HG02642 (cell line): ENCODE measurements around the gene CCDC170.

Experiments
- ATAC-seq: cut with Tn5 transposase; IDR thresholded peaks from one replicate; pipeline ENCODE4 v1.9.1; 2021; ENCODE audit warnings: mild to moderate bottlenecking; ENCODE audit not compliant: unreplicated experiment, poor library complexity

Gene CCDC170

DNA sequence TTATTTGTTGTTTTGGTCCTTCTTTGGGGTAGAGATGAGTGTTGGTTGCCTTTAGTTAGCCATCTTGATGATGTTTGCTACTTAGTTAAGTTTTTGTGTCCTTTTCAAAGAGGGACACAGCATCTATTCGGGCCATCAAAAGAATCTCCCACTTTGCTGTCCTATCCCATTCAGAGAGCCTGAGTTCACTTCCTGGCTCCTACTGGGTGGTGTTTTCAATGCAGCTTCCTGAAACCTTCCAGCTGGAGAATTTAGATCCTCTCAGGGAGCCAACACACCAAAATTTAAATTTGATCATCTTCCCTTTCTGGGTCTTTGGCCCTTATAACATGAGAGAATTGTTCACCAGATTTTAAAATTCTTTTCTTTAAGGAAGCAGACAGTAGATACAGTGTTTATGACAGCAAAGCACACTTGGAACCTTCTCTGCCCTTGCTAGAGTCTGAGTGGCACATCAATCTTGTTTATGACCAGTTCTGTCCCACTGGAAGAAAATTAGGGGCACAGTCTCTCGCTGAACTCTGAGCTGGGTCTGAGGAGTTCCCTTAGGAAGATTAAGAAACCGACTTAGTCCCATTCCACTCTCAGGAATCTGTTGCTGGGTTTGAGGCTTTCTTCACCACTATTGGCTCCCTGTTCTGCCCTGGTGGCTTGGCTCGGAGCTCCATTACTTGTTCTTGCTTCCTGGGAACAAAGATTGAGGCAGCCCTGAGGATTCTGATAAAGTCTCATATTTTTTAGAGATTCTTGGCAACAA is 115.5 kb downstream of the CCDC170 start:
- no peak for ATAC-seq

DNA sequence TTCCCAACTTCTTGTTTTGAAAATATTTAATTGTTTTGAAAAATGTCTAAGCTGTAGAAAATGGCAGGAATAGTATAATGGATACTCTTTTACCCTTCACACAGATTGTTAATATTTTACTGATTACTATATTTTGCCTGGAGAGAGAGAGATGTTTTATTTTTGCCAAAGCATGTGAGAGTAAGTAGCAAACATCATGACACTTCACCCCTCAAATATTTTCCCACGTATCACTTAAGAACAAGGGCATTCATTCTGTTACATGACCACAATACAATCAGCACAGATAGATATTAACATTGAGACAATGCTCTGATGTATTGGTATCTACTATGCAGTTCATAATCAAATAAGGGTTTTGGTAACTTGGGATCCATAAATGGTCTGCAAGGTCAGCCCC is 116.5 kb downstream of the CCDC170 start:
- ATAC-seq: no peak

DNA sequence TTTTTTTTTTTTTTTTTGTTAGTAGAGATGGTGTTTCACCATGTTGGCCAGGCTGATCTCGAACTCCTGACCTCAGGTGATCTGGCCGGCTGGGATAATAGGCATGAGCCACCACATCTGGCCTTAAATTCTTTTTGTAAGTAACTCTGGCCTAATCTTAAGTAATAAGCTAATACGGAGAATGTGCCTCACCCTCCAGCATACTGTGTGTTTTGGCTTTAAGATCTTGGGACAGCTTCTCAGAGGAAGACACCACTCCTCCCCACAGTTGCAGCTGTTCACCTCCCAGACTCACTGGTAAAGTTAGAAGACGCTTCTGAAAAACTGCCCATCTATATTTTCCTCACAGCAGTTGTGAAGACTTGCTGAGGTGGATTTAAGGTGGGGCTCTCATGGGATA is 120.8 kb downstream of the CCDC170 start:
- ATAC-seq: no peak

DNA sequence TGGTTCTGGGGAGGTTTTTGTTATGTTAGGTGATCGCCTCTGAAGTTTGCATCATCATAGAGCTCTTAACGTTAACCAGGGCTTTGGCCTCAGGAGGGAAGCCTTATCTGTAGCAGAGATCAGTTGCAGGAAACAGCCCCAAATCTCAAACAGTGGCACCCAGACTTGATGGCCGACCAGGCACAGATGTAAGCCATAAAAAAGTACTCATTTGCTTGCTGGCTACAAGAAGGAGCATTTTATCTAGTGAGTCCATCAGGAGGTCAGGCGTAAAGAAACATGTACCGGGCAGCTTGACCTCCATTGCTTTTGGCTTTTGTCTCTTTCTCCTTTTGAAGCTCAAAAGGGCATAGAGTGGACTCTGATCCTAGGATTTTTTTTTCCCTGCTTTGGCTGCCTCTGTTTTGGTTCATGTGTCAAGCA is 122.3 kb downstream of the CCDC170 start:
- no peak for ATAC-seq

DNA sequence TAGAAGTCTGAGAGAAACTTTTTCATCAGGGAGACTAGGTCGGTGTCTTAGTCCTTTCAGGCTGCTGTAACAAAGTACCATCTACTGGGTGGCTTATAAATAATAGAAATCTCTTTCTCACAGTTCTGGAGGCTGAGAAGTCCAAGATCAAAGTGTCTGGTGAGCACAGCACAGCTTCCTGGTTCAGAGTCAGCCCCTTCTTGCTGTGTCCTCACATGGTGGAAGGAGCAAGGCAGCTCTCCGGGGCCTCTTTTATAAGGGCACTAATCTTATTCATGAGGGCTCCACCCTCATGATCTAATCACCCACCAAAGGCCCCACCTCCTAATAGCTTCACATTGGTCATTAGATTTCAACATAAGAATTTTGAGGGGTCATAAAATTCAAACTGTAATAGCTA is 122.8 kb downstream of the CCDC170 start:
- no peak for ATAC-seq

DNA sequence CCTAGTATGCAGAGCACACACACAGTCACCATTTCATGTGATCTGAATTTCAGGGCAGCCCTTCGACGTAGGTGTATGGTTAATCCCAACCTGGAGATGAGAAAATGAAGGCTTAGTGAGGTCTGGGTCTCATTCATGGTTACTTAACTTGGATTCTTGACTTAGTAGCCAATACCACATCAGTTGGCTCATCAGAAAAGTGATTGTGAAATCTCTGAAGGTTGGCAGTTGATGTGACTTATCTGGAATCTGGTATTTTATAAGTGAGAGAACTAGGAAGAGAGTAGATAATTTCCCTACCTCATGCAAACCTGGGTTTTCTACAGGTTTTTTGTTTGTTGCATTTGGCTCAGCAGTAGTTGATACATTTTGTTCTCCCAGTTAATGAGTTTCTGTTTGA is 123.7 kb downstream of the CCDC170 start:
- ATAC-seq: no peak

DNA sequence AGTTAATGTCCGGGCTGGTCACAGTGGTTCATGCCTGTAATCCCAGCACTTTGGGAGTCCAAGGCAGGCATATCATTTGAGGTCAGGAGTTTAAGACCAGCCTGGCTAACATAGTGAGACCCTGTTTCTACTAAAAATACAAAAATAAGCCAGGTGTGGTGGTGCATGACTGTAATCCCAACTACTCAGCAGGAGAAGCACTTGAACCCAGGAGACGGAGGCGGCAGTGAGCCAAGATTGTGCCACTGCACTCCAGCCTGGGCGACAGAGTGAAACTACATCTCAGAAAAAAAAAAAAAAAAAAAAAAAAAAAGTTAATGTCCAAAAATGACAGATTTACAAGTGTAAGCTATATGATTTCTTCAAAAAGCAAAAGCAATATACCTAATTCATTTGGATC is 124.9 kb downstream of the CCDC170 start:
- ATAC-seq: no peak

DNA sequence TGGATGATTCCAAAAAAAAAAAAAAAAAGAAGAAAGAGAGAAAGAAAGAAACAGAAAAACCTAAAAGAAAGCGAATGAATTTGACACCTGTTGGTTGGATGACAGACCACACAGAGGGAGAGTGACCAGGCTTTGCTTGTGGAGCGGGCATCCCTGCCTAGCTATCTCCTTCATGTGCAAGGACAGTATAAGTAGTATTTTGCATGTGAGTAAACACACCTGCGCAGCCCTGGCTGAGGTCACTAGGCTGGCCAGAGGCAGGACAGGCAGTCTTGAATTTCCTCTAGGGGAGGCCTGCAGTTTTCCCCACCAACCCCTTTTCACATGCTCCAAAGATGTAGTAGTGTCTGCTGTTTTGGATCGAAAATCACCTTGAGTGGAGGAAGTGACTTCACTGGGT is 126.4 kb downstream of the CCDC170 start:
- ATAC-seq: no peak

DNA sequence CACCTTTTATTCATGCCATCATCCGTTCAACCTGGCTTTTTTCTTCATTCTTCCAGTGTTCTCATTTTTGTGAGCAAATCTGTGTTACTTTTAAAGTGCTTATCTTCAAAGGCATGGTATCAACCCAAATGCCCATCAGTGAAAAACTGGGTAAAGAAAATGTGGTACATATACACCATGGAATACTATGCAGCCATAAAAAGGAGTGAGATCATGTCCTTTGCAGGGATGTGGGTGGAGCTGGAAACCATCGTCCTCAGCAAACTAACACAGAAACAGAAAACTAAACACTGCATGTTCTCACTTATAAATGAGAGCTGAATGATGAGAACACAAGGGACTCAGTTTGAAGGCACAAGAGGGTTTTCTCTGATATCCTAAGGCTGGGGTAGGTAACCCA is 130.3 kb downstream of the CCDC170 start:
- no peak for ATAC-seq

DNA sequence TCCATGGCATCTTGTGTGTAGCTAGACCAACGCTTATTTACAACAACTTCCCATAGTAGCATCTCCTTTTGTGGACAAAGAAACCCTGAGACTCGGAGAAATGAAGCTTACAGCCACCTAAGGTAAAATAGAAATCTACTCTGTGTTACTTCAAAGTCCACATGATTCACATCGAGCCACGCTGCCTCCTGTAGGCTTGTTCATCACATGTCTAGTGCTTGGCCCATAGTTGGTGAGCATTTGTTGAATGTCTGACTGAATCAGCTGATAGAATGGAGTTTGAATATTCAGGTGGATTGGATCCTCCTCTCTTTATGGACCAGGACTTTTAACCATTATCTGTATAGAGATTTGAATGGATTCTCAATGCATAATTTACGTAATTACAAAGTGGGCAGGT is 130.7 kb downstream of the CCDC170 start:
- ATAC-seq: no peak

DNA sequence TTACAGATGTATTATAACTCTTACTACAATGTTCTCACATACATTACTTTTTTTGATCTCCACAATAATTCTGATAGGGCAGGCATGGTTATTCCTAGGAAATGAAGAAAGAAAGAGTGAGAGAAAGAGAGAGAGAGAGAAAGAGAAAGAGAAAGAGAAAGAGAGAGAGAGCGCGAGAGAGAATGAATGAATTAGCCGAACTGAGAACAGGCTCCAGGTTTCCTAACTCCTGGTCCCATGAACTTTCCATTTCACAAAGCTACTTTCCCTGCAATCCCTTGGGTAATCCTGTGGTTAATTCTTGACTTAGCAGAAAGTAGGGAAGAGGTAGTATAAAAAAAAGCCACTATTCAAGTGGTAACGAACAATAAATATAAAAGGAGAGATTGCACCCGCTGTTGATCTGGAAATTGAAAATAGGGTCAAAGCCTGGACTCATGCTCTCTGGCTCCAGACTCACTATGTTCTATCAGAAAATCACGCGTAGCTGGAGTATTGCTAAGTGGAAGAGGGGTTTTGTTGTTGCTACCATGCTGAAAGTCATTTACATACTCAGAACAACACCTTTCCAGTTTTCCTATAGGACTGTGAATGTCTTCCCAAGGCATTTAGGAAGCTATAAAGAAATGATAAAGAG is 131.2 kb downstream of the CCDC170 start:
- no peak for ATAC-seq

DNA sequence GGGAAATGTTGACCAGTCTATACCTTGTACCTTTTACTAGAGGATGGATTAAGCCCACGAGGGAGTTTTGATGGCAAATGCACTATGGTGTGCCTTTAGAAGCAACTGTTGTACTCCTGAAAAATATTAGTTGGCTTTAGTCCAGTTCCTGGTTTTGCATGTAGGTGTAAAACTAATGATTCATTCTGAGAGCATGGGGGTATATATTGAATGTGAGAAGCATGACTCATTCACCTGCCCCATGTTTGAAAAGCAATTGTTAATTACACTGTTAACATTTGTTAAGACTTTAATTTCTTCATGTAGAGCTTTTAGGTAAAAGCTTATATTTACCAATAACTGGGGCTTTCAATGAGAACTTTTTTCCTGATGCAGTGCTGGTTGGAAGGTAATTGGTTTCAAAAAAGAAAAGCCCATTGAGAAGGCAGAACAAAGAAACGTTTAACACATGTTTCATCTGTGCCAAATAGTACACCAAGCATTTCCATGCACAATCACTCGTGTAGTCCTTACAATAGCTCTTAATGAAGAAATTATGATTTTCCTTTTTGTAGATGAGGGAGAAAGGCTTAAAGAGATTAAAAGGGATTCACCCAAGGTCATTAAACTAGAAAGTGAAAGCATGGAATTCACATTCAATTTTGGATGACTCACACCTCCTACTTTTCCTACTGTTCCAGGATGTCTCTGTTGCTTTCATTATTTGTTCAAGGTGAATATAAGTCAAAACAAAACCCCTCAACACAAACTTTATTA is 134.1 kb downstream of the CCDC170 start:
- no peak for ATAC-seq

DNA sequence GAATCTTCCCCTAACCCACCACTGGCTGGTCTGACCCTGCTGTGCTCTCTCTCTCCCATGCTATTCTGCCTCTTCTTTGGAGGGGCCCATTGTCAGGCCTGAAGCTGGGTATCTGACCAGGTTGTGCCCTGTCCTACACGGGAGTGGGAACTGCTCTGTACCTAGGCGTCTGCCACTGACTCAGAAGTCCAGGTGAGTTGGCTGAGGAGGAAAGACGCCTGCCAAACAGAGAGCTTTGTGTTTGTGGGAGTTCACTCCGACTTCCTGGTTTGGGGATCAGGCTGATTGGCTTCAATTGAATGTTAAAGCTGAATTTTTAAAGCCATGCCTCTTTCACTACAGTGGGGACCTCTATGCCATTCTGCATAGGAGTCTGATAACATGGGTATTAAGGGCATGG is 136.0 kb downstream of the CCDC170 start:
- no peak for ATAC-seq

DNA sequence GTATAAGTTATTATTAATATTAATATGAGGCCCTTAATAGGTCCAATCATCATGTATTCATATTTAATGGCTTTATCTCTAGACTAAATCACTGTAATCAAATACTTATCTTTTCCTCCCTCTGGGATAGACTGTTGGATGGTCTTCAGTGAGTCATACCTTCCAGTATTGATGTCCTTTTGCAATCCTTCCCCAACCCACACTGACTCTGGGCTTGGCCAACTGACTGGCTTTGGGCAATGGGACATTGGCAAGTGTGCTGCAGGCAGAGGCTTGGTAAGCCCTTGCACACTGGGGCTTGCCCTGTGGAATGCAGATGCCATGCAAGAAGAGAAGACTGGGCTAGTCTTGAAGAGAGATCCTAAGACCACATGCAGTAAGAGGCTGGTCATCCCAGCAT is 136.6 kb downstream of the CCDC170 start:
- no peak for ATAC-seq

DNA sequence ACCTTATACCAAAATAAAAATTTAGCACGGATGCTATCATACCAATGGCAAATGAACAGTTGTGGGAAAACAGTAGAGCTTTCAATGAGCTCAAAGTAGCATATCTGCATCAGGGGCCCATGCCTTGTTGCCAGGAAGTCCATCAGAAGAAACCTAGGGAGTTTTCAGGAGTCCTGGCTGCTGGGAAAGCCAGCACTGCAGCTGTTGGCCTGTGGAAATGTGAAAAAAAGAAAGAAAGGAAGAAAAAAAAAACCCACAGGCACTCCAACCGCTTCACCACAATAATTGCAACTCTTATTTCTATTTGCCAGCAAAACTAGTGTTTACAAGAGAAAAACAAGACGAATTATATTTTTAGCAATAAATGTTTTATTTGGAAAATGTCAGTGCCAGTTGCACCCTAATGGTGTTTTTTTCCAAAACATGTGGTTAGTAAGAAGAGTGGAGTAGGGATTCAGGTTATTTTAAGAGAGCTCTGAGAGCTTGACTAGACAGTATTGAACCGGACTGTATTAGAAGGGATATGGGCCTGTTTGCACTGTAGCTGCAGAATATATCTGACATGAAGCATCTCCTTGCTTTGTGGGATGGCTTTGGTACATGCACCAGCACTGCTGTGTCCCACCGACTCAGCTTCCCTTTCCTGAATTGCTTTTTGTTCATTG is 137.3 kb downstream of the CCDC170 start:
- ATAC-seq: no peak

DNA sequence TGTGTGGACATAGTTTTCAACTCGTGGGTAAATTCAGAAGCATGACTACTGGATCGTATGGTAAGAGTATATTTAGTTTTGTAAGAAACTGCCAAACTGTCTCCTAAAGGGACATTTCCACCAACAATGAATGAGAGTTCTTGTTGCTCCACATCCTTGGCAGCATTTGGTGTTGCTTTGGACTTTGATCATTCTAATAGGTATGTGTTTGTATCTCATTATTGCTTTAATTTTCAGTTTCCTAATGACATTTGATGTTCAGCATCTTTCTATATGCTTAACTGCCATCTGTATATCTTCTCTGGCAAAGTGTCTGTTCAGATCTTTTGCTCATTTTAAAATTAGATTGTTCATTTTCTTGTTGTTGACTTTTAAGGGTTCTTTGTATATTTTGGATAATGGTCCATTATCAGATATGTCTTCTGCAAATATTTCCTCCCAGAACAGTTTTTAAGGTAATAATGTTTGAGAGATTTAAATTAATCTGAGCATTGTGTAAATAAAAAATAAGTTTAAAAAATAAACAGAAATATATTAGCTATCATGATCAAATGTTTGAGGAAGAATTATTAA is 138.7 kb downstream of the CCDC170 start:
- ATAC-seq: no peak

DNA sequence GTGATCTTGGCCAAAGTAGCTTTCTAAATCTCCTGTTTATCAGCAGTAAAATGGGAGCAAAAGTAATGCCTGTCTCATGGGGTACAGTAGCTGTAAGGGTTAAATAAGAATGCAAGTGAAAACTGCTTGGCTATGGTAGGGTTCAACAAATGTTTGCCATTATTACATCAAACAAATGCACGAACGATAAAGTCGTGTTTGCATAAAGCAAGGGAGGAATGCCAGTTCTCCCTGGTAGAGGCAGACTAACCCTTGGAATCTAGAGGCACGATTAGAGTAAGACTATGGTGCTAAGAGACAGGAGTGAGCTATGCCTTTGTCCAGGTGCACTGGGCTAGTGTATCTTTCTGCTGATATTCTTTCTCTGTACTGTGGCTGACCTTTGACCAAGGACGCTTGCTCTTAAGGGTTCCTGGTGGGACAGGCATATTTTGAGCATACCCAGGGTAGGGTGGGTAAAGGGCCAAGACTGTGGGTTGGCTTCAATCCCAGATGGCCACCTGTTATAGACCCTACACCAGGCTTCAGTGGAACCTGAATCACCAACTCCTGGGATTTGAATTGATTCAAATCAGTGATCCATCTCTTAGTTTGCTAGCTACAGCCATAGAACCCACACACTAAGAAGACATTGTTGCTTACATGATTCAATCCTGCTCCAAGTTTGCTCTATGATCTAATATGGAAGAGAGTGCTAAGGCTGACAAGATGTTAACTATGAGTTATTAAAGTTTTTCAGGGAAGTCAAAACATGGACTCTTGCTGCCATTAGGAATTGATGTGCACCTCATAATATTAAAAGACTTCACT is 139.9 kb downstream of the CCDC170 start:
- ATAC-seq: no peak

DNA sequence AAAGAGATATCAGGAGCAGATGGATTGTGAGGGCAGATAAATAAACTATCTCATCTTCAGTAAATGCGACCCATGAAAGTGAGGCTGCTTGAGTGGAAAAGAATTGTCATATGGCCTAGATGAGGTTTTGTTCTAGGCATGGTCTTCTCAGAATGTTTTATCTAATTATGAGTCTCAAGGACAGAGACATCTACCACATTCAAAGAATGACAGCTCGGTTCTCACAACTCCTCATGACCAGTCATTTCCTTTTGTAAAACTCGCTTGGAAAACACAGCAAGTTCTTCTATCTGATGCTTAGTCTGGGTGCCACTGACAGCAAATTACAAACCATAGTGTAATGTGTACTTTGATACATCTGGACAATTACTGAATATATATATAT is 140.5 kb downstream of the CCDC170 start:
- no peak for ATAC-seq

DNA sequence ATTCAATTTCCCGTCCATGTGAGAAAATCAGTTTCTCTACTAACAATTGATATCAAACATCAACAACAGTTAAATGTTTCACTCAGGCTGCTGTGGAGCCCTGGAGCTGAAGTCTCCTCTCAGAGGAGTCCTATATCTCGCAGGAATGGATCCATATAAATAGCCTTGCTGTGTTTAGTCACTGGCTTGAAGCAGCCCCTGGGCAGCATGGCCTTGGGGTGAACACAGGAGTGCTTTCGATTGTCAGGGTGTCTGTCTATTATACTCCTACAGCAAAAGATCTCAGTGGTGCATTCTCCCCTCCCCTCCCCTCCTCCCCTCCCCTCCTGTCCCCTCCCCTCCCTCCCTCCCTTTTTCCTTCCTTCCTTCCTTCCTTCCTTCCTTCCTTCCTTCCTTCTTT is 141.9 kb downstream of the CCDC170 start:
- no peak for ATAC-seq

DNA sequence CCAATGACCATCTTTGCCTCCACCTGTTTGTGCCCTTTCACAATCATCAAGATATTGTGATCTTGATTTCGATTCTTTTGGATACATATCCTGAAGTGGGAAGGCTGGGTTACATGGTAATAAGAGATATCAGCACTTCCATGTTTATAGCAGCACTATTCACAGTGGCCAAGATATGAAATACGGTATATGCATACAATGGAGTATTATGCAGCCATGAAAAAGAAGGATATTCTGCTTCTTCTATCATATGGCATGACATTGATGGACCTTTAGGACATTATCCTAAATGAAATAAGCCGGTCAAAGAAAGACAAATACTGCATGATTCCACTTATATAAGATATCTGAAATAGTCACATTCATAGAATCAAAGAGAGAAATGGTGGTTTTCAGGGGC is 144.0 kb downstream of the CCDC170 start:
- ATAC-seq: no peak
